Natural killer cell (primary cell): ENCODE measurements around the gene GPN2. TPM values are rescaled to one million over a fixed set of nuclear protein-coding genes. Genes with fewer than 3 reads are reported as not detected.
"Not testable (repeated sequence)": the region's sequence is repeated elsewhere in the genome, so short reads cannot be mapped to it uniquely, and the experiment has no call there.

ENCODE experiments used
- ATAC-seq, 3 donors: fragments of 150-1000 bp in 2 of 3; fragments of 200-7000 bp in 1 of 3; cut with Tn5 transposase; 1 replicate in 1 of 3; 2 replicates in 2 of 3; pipeline ENCODE4 v1.10.0; 2021; ENCODE audit warnings: mild to moderate bottlenecking in 2 of 3, moderate library complexity in 2 of 3
- DNase-seq, 2 donors: peaks; one replicate each; pipeline versions ENCODE4 v3.0.0 to v3.0.0-alpha.2; 2013 to 2021; ENCODE audit warnings: mixed read lengths in 1 of 2
- H3K27ac ChIP-seq: one replicate; pipeline ENCODE4 v1.5.1; 2013; ENCODE audit warnings: mild to moderate bottlenecking, low read length
- H3K27me3 ChIP-seq: one replicate; pipeline ENCODE4 v1.6.1; 2013; ENCODE audit warnings: low read length; ENCODE audit not compliant: control insufficient read depth, insufficient read depth
- H3K36me3 ChIP-seq: one replicate; pipeline ENCODE4 v1.6.1; 2013; ENCODE audit warnings: low read length; ENCODE audit not compliant: control insufficient read depth, insufficient read depth
- H3K4me1 ChIP-seq: one replicate; pipeline ENCODE4 v1.6.1; 2013; ENCODE audit warnings: low read length; ENCODE audit not compliant: control insufficient read depth, insufficient read depth
- H3K4me3 ChIP-seq: one replicate; pipeline ENCODE4 v1.5.1; 2013; ENCODE audit warnings: low read length
- H3K9me3 ChIP-seq: one replicate; pipeline ENCODE4 v1.6.1; 2013; ENCODE audit warnings: low read length; ENCODE audit not compliant: control insufficient read depth, insufficient read depth
- H3K27ac Mint-ChIP-seq, 2 donors: one replicate each; pipeline ENCODE4 v1.8.0; 2022; ENCODE audit warnings: mild to moderate bottlenecking in 2 of 2, mixed read lengths in 2 of 2, moderate library complexity in 1 of 2
- H3K27me3 Mint-ChIP-seq, 2 donors: one replicate each; pipeline ENCODE4 v1.8.0; 2022; ENCODE audit warnings: low read depth in 2 of 2, mixed read lengths in 2 of 2
- H3K36me3 Mint-ChIP-seq: one replicate; pipeline ENCODE4 v1.8.0; 2022; ENCODE audit warnings: mixed read lengths
- H3K4me1 Mint-ChIP-seq, 2 donors: one replicate each; pipeline ENCODE4 v1.8.0; 2022; ENCODE audit warnings: mixed read lengths in 2 of 2
- H3K4me3 Mint-ChIP-seq: one replicate; pipeline ENCODE4 v1.8.0; 2022; ENCODE audit warnings: mild to moderate bottlenecking, moderate library complexity, mixed read lengths
- H3K9me3 Mint-ChIP-seq, 2 donors: one replicate each; pipeline ENCODE4 v1.8.0; 2022; ENCODE audit warnings: mixed read lengths in 2 of 2
- WGBS: methylation state at CpG from one replicate; pipeline ENCODE4 v1.1.7; 2013; ENCODE audit warnings: missing lambda C conversion rate; ENCODE audit not compliant: insufficient coverage; 5-methylcytosine and 5-hydroxymethylcytosine counted together
- intact Hi-C: fragments of 100-400 bp; cut with micrococcal nuclease; formaldehyde crosslinking; loops from one replicate; pipeline ENCODE4 v1.14.2; 2022
- total RNA-seq, 4 donors: library from RNA; stranded (reverse); fragments of 120-200 nt in 1 of 4; gene quantifications; one replicate each; pipeline versions ENCODE4 v1.2.3 to v1.2.4, GENCODE V29; 2013 to 2022
- TF ChIP-seq, protein P1 (sequence below): fragments of 200-600 bp; IDR thresholded peaks from one replicate; pipeline ENCODE4 v1.8.0; 2022; ENCODE audit warnings: antibody characterized with exemption

Gene GPN2
- total RNA-seq, 3 donors from 2014 or later (not counting 1 experiment from before 2014, with no cell fraction given): 32.4 to 42.6 (median 37.9) TPM

GRCh38 chr1:26882696-26883463 is 7.2 kb downstream of the GPN2 start:
- intact Hi-C loops: no loop called here
- TF ChIP-seq, protein P1, sequence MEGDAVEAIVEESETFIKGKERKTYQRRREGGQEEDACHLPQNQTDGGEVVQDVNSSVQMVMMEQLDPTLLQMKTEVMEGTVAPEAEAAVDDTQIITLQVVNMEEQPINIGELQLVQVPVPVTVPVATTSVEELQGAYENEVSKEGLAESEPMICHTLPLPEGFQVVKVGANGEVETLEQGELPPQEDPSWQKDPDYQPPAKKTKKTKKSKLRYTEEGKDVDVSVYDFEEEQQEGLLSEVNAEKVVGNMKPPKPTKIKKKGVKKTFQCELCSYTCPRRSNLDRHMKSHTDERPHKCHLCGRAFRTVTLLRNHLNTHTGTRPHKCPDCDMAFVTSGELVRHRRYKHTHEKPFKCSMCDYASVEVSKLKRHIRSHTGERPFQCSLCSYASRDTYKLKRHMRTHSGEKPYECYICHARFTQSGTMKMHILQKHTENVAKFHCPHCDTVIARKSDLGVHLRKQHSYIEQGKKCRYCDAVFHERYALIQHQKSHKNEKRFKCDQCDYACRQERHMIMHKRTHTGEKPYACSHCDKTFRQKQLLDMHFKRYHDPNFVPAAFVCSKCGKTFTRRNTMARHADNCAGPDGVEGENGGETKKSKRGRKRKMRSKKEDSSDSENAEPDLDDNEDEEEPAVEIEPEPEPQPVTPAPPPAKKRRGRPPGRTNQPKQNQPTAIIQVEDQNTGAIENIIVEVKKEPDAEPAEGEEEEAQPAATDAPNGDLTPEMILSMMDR: no peak
- no peak overlapping the region for H3K27ac Mint-ChIP-seq
- DNase-seq (no peak), ATAC-seq (no peak)
- Histone ChIP-seq H3K4me1 (no peaks in the 10 kb centered on the region), H3K36me3 (peaks cover 74% of the 10 kb centered on the region), H3K9me3 (no peaks in the 10 kb centered on the region), H3K27ac (no peak overlapping the region), H3K27me3 (no peaks in the 10 kb centered on the region), H3K4me3 (no peak overlapping the region)
- WGBS: 98% methylated on average over 5 of the region's 5 CpGs
- peaks cover 11% of the 10 kb centered on the region for H3K36me3 Mint-ChIP-seq
- no peaks in the 10 kb centered on the region for H3K9me3 Mint-ChIP-seq
- H3K4me1 Mint-ChIP-seq: peaks cover 0 to 6% of the 10 kb centered on the region in 2 donors
- no peaks in the 10 kb centered on the region for H3K27me3 Mint-ChIP-seq
- no peak overlapping the region for H3K4me3 Mint-ChIP-seq

DNA sequence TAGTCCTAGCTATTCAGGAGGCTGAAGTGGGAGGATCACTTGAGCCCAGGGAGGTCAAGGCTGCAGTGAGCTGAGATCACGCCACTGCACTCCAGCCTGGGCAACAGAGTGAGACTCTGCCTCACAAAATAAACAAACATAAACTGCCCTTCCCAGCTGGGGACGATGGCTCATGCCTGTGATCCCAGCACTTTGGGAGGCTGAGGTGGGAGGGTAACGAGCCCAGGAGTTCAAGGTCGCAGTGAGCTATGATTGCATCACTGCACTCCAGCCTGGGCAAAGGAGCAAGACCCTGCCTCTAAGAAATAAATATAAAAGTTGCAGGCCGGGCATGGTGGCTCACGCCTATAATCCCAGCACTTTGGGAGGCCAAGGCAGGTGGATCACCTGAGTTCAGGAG is 8.5 kb downstream of the GPN2 start:
- H3K4me1 ChIP-seq, H3K27me3 Mint-ChIP-seq, H3K4me3 ChIP-seq, H3K4me3 Mint-ChIP-seq, H3K4me1 Mint-ChIP-seq, intact Hi-C loops, H3K27ac ChIP-seq, H3K9me3 ChIP-seq, H3K27me3 ChIP-seq, H3K9me3 Mint-ChIP-seq, ATAC-seq, DNase-seq, H3K27ac Mint-ChIP-seq: not testable (repeated sequence)
- H3K36me3 ChIP-seq: peaks cover 70% of the 10 kb centered on the region
- peaks cover 11% of the 10 kb centered on the region for H3K36me3 Mint-ChIP-seq
- WGBS: 97% methylated on average over 6 of the region's 6 CpGs

DNA sequence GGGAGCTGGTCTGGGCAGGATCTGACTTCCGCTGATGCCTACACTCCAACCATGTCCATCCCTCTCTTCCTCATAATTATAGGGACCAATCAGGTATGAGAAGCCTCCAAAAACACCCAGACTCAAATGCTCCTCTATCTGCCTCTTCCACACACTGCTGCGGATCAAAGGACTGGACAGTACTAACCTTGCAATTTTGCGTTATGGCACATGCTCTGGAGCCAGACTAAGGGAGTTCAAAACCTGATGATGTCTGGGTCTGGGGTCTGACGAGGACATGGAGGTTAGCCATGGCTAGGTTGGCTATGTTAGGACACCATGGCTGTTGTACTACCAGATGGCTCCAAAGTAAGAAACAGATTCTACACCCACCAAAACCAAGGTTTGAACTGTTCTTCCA is 10.3 kb downstream of the GPN2 start:
- H3K4me3 Mint-ChIP-seq: no peak overlapping the region
- Histone ChIP-seq H3K36me3 (peaks cover 63% of the 10 kb centered on the region), H3K9me3 (no peaks in the 10 kb centered on the region), H3K27ac (no peak overlapping the region), H3K4me1 (no peaks in the 10 kb centered on the region), H3K27me3 (no peaks in the 10 kb centered on the region), H3K4me3 (no peak overlapping the region)
- no peaks in the 10 kb centered on the region for H3K27me3 Mint-ChIP-seq
- intact Hi-C loops: no loop called here
- peaks cover 0 to 6% of the 10 kb centered on the region in 2 donors for H3K4me1 Mint-ChIP-seq
- H3K9me3 Mint-ChIP-seq: no peaks in the 10 kb centered on the region
- 100% methylated on average over 3 of the region's 4 CpGs for WGBS
- TF ChIP-seq, protein P1: no peak
- no peak for ATAC-seq
- H3K36me3 Mint-ChIP-seq: peaks cover 5% of the 10 kb centered on the region
- H3K27ac Mint-ChIP-seq: no peak overlapping the region
- DNase-seq: no peak

DNA sequence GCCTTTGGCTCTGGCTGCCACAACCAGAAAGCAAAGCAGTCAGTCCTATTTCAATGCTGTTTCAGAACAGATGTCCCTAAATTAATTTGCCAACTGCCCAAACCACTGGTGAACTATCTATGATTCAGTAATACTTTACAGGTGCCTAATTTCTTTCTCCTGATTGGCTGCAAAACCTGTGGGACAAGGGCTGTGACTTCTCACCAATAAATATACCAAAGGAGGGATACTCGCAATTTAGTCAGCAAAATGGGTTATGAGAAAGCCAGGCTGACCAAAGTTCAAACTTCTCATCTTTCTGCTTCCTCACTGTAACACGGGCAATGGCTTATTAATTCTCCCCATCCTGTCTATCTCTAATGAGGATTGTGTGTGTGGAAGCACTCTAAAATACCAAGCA is 12.8 kb downstream of the GPN2 start:
- intact Hi-C loops: no loop called here
- Mint-ChIP-seq H3K4me1 (no peaks in the 10 kb centered on the region), H3K4me3 (no peak overlapping the region), H3K27ac (no peak overlapping the region), H3K9me3 (no peaks in the 10 kb centered on the region), H3K27me3 (no peaks in the 10 kb centered on the region), H3K36me3 (no peaks in the 10 kb centered on the region)
- H3K27me3 ChIP-seq: no peaks in the 10 kb centered on the region
- H3K27ac ChIP-seq: no peak overlapping the region
- H3K4me1 ChIP-seq: no peaks in the 10 kb centered on the region
- WGBS: 100% methylated on average over 1 of the region's 2 CpGs
- H3K36me3 ChIP-seq: peaks cover 44% of the 10 kb centered on the region
- no peak for ATAC-seq
- TF ChIP-seq, protein P1: no peak
- H3K9me3 ChIP-seq: no peaks in the 10 kb centered on the region
- DNase-seq: no peak
- no peak overlapping the region for H3K4me3 ChIP-seq
